OCI-LY7 (cell line): Measurements from ENCODE around the gene ZNF518B. TPM values are rescaled to one million over a fixed set of nuclear protein-coding genes. Genes with fewer than 3 reads are reported as not detected.

ENCODE experiments used
- BruUV-seq: library from RNA; stranded (reverse); fragments of 400-500 nt; replicated peaks from 2 replicates; lab custom pipeline; 2021; lab: Mats Ljungman, UMichigan
- CTCF ChIA-PET: fragments of 300-600 bp; sonication (Branson Sonifier 250); formaldehyde crosslinking; loops from one replicate; lab custom pipeline; 2022; ENCODE audit warnings: antibody characterized with exemption; ENCODE audit not compliant: unreplicated experiment; lab: Charles Lee
- POLR2A ChIA-PET: fragments of 300-600 bp; sonication (Branson Sonifier 250); formaldehyde crosslinking; loops from one replicate; lab custom pipeline; 2022; ENCODE audit warnings: antibody characterized with exemption; lab: Charles Lee
- DNase-seq: peaks from one replicate; pipeline ENCODE4 v3.0.0-alpha.2; 2015; ENCODE audit warnings: low spot score
- H2AFZ ChIP-seq: fragments of 200-600 bp; sonication (generic), shearing (Covaris generic); 2 replicates; pipeline ENCODE4 v1.6.1; 2014; ENCODE audit warnings: mild to moderate bottlenecking, antibody characterized with exemption, low read length, moderate library complexity
- H3K27ac ChIP-seq: fragments of 200-600 bp; sonication (generic); 2 replicates; pipeline ENCODE4 v1.5.1; 2014; ENCODE audit warnings: mixed run types, low read depth, mild to moderate bottlenecking, moderate library complexity, low read length, inconsistent platforms; ENCODE audit not compliant: poor library complexity, severe bottlenecking
- H3K36me3 ChIP-seq: fragments of 200-600 bp; sonication (generic); 2 replicates; pipeline ENCODE4 v1.6.1; 2014; ENCODE audit warnings: mild to moderate bottlenecking, antibody characterized with exemption, low read length, moderate library complexity, mixed read lengths; ENCODE audit not compliant: insufficient read depth
- H3K4me1 ChIP-seq: fragments of 200-600 bp; sonication (generic); 2 replicates; pipeline ENCODE4 v1.5.1; 2014; ENCODE audit warnings: mild to moderate bottlenecking, low read length; ENCODE audit not compliant: insufficient read depth, poor library complexity, severe bottlenecking
- H3K4me2 ChIP-seq: fragments of 200-600 bp; sonication (generic); 2 replicates; pipeline ENCODE4 v1.6.1; 2014; ENCODE audit warnings: mild to moderate bottlenecking, low read length
- H3K4me3 ChIP-seq: fragments of 200-600 bp; sonication (generic); 2 replicates; pipeline ENCODE4 v1.5.1; 2014; ENCODE audit warnings: mild to moderate bottlenecking, low read depth, low read length; ENCODE audit not compliant: poor library complexity, severe bottlenecking
- H3K79me2 ChIP-seq: fragments of 200-600 bp; sonication (generic); 2 replicates; pipeline ENCODE4 v1.6.1; 2016; ENCODE audit warnings: low read depth, mild to moderate bottlenecking, low read length, moderate library complexity, mixed read lengths; ENCODE audit not compliant: insufficient read depth
- H3K9me2 ChIP-seq: fragments of 200-600 bp; sonication (generic); 2 replicates; pipeline ENCODE4 v1.6.1; 2016; ENCODE audit warnings: mild to moderate bottlenecking, low read length, mixed read lengths; ENCODE audit not compliant: insufficient read depth
- H3K9me3 ChIP-seq: fragments of 200-600 bp; sonication (generic); 2 replicates; pipeline ENCODE4 v1.6.1; 2014; ENCODE audit warnings: mild to moderate bottlenecking, mixed run types, low read length, mixed read lengths
- H4K20me1 ChIP-seq: fragments of 200-600 bp; sonication (generic); 2 replicates; pipeline ENCODE4 v1.6.1; 2014; ENCODE audit warnings: mild to moderate bottlenecking, antibody characterized with exemption, low read length, moderate library complexity, mixed read lengths; ENCODE audit not compliant: insufficient read depth
- EZH2phosphoT487 ChIP-seq: fragments of 200-600 bp; sonication (generic); IDR thresholded peaks from 2 replicates; pipeline ENCODE4 v1.6.1; 2018; ENCODE audit warnings: low read depth, borderline replicate concordance, mild to moderate bottlenecking, mixed run types, antibody characterized with exemption, low read length, moderate library complexity, mixed read lengths
- intact Hi-C: fragments of 100-400 bp; cut with micrococcal nuclease; formaldehyde crosslinking; loops from one replicate; pipeline ENCODE4 v1.10.0; 2022; ENCODE audit not compliant: unreplicated experiment
- total RNA-seq, 2 experiments: library from RNA; depleted of rRNA in 1 of 2; stranded (reverse); fragments of >200 nt in 1 of 2; shearing (Covaris generic) in 1 of 2; gene quantifications; 2 replicates each; pipeline ENCODE4 v1.2.3, GENCODE V29; 2014 to 2022
- TF ChIP-seq, protein P1 (sequence below): fragments of 200-600 bp; sonication (generic); conservative IDR thresholded peaks from 2 replicates; pipeline ENCODE4 v1.5.1; 2014; ENCODE audit warnings: mild to moderate bottlenecking, antibody characterized with exemption, low read length, moderate library complexity, mixed read lengths

The ZNF518B gene
- total RNA-seq, 2 experiments from 2014 or later: 19.1 to 30.2 TPM

GRCh38 chr4:10466161-10466560 lies 8.9 kb upstream of the ZNF518B start:
- H2AFZ ChIP-seq: no peak overlapping the region
- no peaks in the 10 kb centered on the region for H3K9me3 ChIP-seq
- no peaks in the 10 kb centered on the region for H3K4me1 ChIP-seq
- H3K79me2 ChIP-seq: no peaks in the 10 kb centered on the region
- POLR2A ChIA-PET: interaction anchor here (0.6 kb wide), 1 partner anchor 9 kb away, joined by 3 read pairs; no protein-coding TSS in a partner anchor
- CTCF ChIA-PET: no interaction called here
- no peak overlapping the region for H3K4me2 ChIP-seq
- no peaks in the 10 kb centered on the region for H4K20me1 ChIP-seq
- no peaks in the 10 kb centered on the region for H3K9me2 ChIP-seq
- no peaks in the 10 kb centered on the region for H3K36me3 ChIP-seq
- no TSS peak for BruUV-seq
- TF ChIP-seq, protein P1, sequence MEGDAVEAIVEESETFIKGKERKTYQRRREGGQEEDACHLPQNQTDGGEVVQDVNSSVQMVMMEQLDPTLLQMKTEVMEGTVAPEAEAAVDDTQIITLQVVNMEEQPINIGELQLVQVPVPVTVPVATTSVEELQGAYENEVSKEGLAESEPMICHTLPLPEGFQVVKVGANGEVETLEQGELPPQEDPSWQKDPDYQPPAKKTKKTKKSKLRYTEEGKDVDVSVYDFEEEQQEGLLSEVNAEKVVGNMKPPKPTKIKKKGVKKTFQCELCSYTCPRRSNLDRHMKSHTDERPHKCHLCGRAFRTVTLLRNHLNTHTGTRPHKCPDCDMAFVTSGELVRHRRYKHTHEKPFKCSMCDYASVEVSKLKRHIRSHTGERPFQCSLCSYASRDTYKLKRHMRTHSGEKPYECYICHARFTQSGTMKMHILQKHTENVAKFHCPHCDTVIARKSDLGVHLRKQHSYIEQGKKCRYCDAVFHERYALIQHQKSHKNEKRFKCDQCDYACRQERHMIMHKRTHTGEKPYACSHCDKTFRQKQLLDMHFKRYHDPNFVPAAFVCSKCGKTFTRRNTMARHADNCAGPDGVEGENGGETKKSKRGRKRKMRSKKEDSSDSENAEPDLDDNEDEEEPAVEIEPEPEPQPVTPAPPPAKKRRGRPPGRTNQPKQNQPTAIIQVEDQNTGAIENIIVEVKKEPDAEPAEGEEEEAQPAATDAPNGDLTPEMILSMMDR: no peak
- TF ChIP-seq EZH2phosphoT487: no peak
- DNase-seq: no peak
- intact Hi-C loops: no loop called here
- H3K27ac ChIP-seq: no peak overlapping the region
- H3K4me3 ChIP-seq: no peak overlapping the region

DNA sequence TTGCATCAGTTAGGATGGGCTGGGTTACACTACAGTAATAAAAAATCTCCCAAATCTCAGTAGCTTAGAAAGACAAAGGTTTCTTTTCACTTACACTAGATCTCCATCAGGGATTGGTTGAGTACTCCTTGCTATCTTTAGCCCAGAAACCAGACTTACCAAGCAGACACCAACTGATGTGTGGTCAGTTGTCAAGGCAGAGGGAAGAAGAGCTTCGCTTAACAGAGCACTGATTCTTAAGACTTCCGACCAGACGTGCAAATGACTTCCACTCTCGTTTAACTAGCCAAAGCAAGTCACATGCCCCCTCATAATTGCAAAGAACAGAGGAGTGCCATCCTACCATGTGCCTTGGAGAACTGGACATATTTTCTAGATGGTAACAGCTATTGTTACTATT lies 5.7 kb upstream of the ZNF518B start:
- Histone ChIP-seq H4K20me1 (no peaks in the 10 kb centered on the region), H3K36me3 (no peaks in the 10 kb centered on the region), H3K79me2 (no peaks in the 10 kb centered on the region), H3K4me3 (no peak overlapping the region), H3K4me2 (no peak overlapping the region), H3K9me2 (no peaks in the 10 kb centered on the region), H3K27ac (no peak overlapping the region), H3K4me1 (peaks cover under 1% of the 10 kb centered on the region), H2AFZ (no peak overlapping the region), H3K9me3 (no peaks in the 10 kb centered on the region)
- no peak for TF ChIP-seq EZH2phosphoT487
- TF ChIP-seq, protein P1: no peak
- POLR2A ChIA-PET: no interaction called here
- intact Hi-C loops: no loop called here
- no peak for DNase-seq
- CTCF ChIA-PET: no interaction called here
- no TSS peak for BruUV-seq

- ChIA-PET CTCF (interaction anchor here (1.3 kb wide), 1 partner anchor 24 kb away, joined by 3 read pairs; no protein-coding TSS in a partner anchor), POLR2A (no interaction called here)
- Histone ChIP-seq H3K36me3 (no peaks in the 10 kb centered on the region), H3K4me2 (no peak overlapping the region), H3K27ac (no peak overlapping the region), H3K4me3 (no peak overlapping the region), H3K9me2 (no peaks in the 10 kb centered on the region), H2AFZ (no peak overlapping the region), H3K79me2 (no peaks in the 10 kb centered on the region), H3K9me3 (no peaks in the 10 kb centered on the region), H4K20me1 (no peaks in the 10 kb centered on the region), H3K4me1 (peaks cover 6% of the 10 kb centered on the region)
- no TSS peak for BruUV-seq
- DNase-seq: no peak
- TF ChIP-seq, protein P1: no peak
- no peak for TF ChIP-seq EZH2phosphoT487
- intact Hi-C loops: no loop called here
Observed at GRCh38 chr4:10461850-10462400, 4.7 kb upstream of the ZNF518B start.
